Measurements from ENCODE around the gene IRS4.

The IRS4 gene

DNA sequence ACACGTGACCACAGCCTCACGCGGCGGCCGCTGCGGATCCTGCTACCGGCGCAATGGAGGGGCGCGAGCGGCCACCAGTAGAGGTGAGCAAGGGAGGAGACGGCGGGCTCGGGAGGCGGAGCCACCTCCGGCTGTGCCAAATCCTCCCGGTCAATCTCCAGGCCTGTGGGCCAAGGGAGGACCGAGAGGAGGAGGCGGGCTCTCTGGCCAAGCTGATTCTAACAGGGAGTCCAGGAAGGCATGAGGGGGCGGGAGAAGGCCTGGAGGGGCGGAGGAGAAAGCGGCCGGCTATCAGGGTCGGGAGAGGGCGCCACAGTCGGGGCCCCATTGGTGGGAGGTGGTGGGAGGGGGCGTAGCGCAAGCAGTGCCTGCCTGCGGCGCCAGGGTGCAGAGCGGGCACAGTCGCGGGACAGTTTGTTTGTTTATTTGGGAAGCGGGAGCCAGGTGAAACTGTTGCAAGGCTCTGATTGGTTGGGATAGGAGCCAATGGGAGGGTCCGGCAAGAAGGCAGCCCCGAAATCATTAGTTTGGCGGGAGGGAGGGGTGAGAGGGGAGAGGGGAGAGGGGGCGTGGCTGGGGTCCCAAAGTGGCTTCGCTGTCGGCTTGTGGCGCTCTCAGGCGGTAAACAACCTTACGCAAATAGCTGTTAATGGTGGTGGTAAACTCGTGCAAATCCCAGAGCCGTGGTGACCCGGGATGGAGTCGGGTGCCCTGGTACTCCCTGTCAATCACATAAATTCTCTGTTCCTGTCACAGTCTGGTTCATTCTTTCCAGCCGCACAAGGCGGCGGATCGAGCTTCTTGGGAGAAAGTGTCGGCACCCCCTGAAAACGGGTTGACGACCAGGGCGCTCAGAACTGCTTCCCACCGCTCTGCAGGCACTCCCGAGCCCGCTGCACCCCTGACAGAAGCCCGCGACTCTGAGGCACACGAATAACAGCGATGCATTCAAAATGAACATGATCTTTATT, at the start of gene IRS4:
Gene IRS4, minus strand, starts transcription at position 55 of the 971 bp plus-strand sequence.
- Histone ChIP-seq H2AFZ (ENCODE audit: low read depth, low read length) (no peak within 1 kb of the TSS), H3K4me2 (ENCODE audit: low read length) (no peak within 1 kb of the TSS), H3K4me1 (ENCODE audit: low read length) (no peaks in the 10 kb centered on the region), H4K20me1 (ENCODE audit: insufficient read depth, low read length) (no peaks in the 10 kb centered on the region), H3K27me3 (ENCODE audit: low read depth, low read length) (no peaks in the 10 kb centered on the region), H3K9me3 (ENCODE audit: insufficient read depth, low read length) (no peaks in the 10 kb centered on the region), H3K9ac (ENCODE audit: low read length) (no peak within 1 kb of the TSS), H3K27ac (ENCODE audit: low read length) (no peak within 1 kb of the TSS), H3K36me3 (replicated peaks; ENCODE audit: low read depth, low read length) (no peaks in the 10 kb centered on the region), H3K4me3 (ENCODE audit: low read length) (no peak within 1 kb of the TSS), H3K79me2 (ENCODE audit: low read length) (no peaks in the 10 kb centered on the region)
- no peak for TF ChIP-seq EZH2phosphoT487 (IDR thresholded peaks at IDR 0.05; ENCODE audit: low read depth)
- TF ChIP-seq, protein P1, sequence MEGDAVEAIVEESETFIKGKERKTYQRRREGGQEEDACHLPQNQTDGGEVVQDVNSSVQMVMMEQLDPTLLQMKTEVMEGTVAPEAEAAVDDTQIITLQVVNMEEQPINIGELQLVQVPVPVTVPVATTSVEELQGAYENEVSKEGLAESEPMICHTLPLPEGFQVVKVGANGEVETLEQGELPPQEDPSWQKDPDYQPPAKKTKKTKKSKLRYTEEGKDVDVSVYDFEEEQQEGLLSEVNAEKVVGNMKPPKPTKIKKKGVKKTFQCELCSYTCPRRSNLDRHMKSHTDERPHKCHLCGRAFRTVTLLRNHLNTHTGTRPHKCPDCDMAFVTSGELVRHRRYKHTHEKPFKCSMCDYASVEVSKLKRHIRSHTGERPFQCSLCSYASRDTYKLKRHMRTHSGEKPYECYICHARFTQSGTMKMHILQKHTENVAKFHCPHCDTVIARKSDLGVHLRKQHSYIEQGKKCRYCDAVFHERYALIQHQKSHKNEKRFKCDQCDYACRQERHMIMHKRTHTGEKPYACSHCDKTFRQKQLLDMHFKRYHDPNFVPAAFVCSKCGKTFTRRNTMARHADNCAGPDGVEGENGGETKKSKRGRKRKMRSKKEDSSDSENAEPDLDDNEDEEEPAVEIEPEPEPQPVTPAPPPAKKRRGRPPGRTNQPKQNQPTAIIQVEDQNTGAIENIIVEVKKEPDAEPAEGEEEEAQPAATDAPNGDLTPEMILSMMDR (IDR thresholded peaks at IDR 0.05; ENCODE audit: low read depth, low read length) = no peak

- no peak overlapping the region for H2AFZ ChIP-seq (ENCODE audit: low read depth, low read length)
- no peaks in the 10 kb centered on the region for H3K9me3 ChIP-seq (ENCODE audit: insufficient read depth, low read length)
- no peaks in the 10 kb centered on the region for H3K27me3 ChIP-seq (ENCODE audit: low read depth, low read length)
- no peak overlapping the region for H3K4me3 ChIP-seq (ENCODE audit: low read length)
- no peak for TF ChIP-seq EZH2phosphoT487 (IDR thresholded peaks at IDR 0.05; ENCODE audit: low read depth)
- TF ChIP-seq, protein P1 (IDR thresholded peaks at IDR 0.05; ENCODE audit: low read depth, low read length) = no peak
- no peak overlapping the region for H3K9ac ChIP-seq (ENCODE audit: low read length)
- H3K27ac ChIP-seq (ENCODE audit: low read length) = no peak overlapping the region
- no peaks in the 10 kb centered on the region for H3K79me2 ChIP-seq (ENCODE audit: low read length)
- H3K4me1 ChIP-seq (ENCODE audit: low read length) = no peaks in the 10 kb centered on the region
- H3K36me3 ChIP-seq (replicated peaks; ENCODE audit: low read depth, low read length) = no peaks in the 10 kb centered on the region
- no peaks in the 10 kb centered on the region for H4K20me1 ChIP-seq (ENCODE audit: insufficient read depth, low read length)
- no peak overlapping the region for H3K4me2 ChIP-seq (ENCODE audit: low read length)
Measured at GRCh38 chrX:108772549-108772948, 36.2 kb upstream of the IRS4 start.

DNA sequence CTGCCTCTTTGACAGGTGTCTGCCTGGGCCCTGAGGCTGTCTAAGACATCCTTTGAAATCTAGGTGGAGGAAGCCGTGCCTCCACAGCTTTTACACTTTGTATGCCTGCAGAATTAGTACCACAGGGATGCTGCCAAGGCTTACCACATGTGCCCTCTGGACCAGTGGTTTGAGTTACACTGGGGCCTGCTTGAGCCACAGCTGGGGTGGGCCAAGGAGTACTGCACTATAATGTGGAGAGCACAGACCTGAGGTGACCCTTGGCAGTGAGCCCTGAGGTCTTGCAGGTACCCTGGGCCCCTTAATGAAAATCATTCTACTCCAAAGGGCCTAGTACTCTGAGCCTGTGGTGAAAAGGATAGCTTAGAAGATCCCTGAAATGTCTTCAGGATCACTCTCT, 27.2 kb upstream of the IRS4 start:
- no peaks in the 10 kb centered on the region for H3K9me3 ChIP-seq (ENCODE audit: insufficient read depth, low read length)
- no peaks in the 10 kb centered on the region for H3K27me3 ChIP-seq (ENCODE audit: low read depth, low read length)
- H3K27ac ChIP-seq (ENCODE audit: low read length) = no peak overlapping the region
- no peak overlapping the region for H3K4me3 ChIP-seq (ENCODE audit: low read length)
- H3K36me3 ChIP-seq (replicated peaks; ENCODE audit: low read depth, low read length) = no peaks in the 10 kb centered on the region
- TF ChIP-seq, protein P1 (IDR thresholded peaks at IDR 0.05; ENCODE audit: low read depth, low read length) = no peak
- no peak for TF ChIP-seq EZH2phosphoT487 (IDR thresholded peaks at IDR 0.05; ENCODE audit: low read depth)
- no peaks in the 10 kb centered on the region for H4K20me1 ChIP-seq (ENCODE audit: insufficient read depth, low read length)
- H2AFZ ChIP-seq (ENCODE audit: low read depth, low read length) = no peak overlapping the region
- no peaks in the 10 kb centered on the region for H3K79me2 ChIP-seq (ENCODE audit: low read length)
- H3K4me2 ChIP-seq (ENCODE audit: low read length) = no peak overlapping the region
- no peak overlapping the region for H3K9ac ChIP-seq (ENCODE audit: low read length)
- H3K4me1 ChIP-seq (ENCODE audit: low read length) = no peaks in the 10 kb centered on the region

GRCh38 chrX:108740299-108740774, 4.0 kb upstream of the IRS4 start:
- no peaks in the 10 kb centered on the region for H3K9me3 ChIP-seq (ENCODE audit: insufficient read depth, low read length)
- no peak overlapping the region for H3K9ac ChIP-seq (ENCODE audit: low read length)
- no peaks in the 10 kb centered on the region for H3K36me3 ChIP-seq (replicated peaks; ENCODE audit: low read depth, low read length)
- H3K79me2 ChIP-seq (ENCODE audit: low read length) = no peaks in the 10 kb centered on the region
- H3K4me3 ChIP-seq (ENCODE audit: low read length) = no peak overlapping the region
- H3K4me2 ChIP-seq (ENCODE audit: low read length) = no peak overlapping the region
- no peaks in the 10 kb centered on the region for H3K4me1 ChIP-seq (ENCODE audit: low read length)
- H4K20me1 ChIP-seq (ENCODE audit: insufficient read depth, low read length) = no peaks in the 10 kb centered on the region
- no peak overlapping the region for H3K27ac ChIP-seq (ENCODE audit: low read length)
- TF ChIP-seq, protein P1 (IDR thresholded peaks at IDR 0.05; ENCODE audit: low read depth, low read length) = no peak
- no peak for TF ChIP-seq EZH2phosphoT487 (IDR thresholded peaks at IDR 0.05; ENCODE audit: low read depth)
- no peaks in the 10 kb centered on the region for H3K27me3 ChIP-seq (ENCODE audit: low read depth, low read length)
- H2AFZ ChIP-seq (ENCODE audit: low read depth, low read length) = no peak overlapping the region

Measured in OCI-LY3 (cell line).